Measurements from ENCODE around the gene ATF7.

- TF ChIP-seq CTCF (conservative IDR thresholded peaks at IDR 0.05; ENCODE audit: low read depth, low read length) (no peak), EZH2 (IDR thresholded peaks at IDR 0.05; ENCODE audit: borderline replicate concordance, low read depth, low read length, poor library complexity, severe bottlenecking) (no peak)
These were observed 39.4 kb downstream of the ATF7 start for GRCh38 chr12:53586745-53587144.
